Upper lobe of left lung (tissue), 6 donors: Measurements from ENCODE around the gene ERGIC1. TPM values are rescaled to one million over a fixed set of nuclear protein-coding genes. Genes with fewer than 3 reads are reported as not detected.

Source experiments
- ATAC-seq, 2 donors: fragments of 200-7000 bp; cut with Tn5 transposase; one replicate each; pipeline ENCODE4 v1.9.1; 2022; ENCODE audit warnings: mild to moderate bottlenecking in 2 of 2, moderate library complexity in 2 of 2; ENCODE audit not compliant: low FRiP score in 2 of 2
- DNase-seq, 2 donors: peaks; one replicate each; pipeline ENCODE4 v3.0.0-alpha.2; 2019 to 2020
- H3K27ac ChIP-seq, 4 donors: fragments of 200-600 bp; sonication (generic); one replicate each; pipeline ENCODE4 v1.5.1; 2016 to 2019
- H3K27me3 ChIP-seq, 4 donors: fragments of 200-600 bp; sonication (generic); one replicate each; pipeline ENCODE4 v1.5.1; 2017 to 2019
- H3K36me3 ChIP-seq, 4 donors: fragments of 200-600 bp; sonication (generic); one replicate each; pipeline ENCODE4 v1.5.1; 2016 to 2019
- H3K4me1 ChIP-seq, 4 donors: fragments of 200-600 bp; sonication (generic); one replicate each; pipeline ENCODE4 v1.5.1; 2018 to 2019
- H3K4me3 ChIP-seq, 4 donors: fragments of 200-600 bp; sonication (generic); one replicate each; pipeline ENCODE4 v1.5.1; 2017 to 2019; ENCODE audit warnings: mild to moderate bottlenecking in 2 of 4, moderate library complexity in 1 of 4
- H3K9me3 ChIP-seq, 4 donors: fragments of 200-600 bp; sonication (generic); one replicate each; pipeline ENCODE4 v1.5.1; 2018 to 2019
- CTCF ChIP-seq, 6 experiments: fragments of 450-650 bp in 4 of 6; fragments of 200-600 bp in 2 of 6; sonication (generic) in 2 of 6; IDR thresholded peaks; one replicate each; pipeline ENCODE4 v1.5.1; 2016 to 2019; ENCODE audit warnings: antibody characterized with exemption in 6 of 6
- EP300 ChIP-seq, 4 donors: sonication (generic); formaldehyde crosslinking; IDR thresholded peaks; one replicate each; pipeline ENCODE4 v1.5.1; 2017; ENCODE audit warnings: antibody characterized with exemption in 4 of 4, control low read depth in 2 of 4
- POLR2A ChIP-seq, 4 donors: fragments of 450-650 bp; IDR thresholded peaks; one replicate each; pipeline ENCODE4 v1.5.1; 2016 to 2017; ENCODE audit warnings: antibody characterized with exemption in 4 of 4, mild to moderate bottlenecking in 2 of 4
- POLR2AphosphoS5 ChIP-seq, 2 donors: sonication (generic); formaldehyde crosslinking; IDR thresholded peaks; one replicate each; pipeline ENCODE4 v1.5.1; 2017; ENCODE audit warnings: antibody characterized with exemption in 2 of 2
- WGBS, 2 donors: methylation state at CpG; one replicate each; pipeline ENCODE4 v1.1.5; 2017 to 2018; 5-methylcytosine and 5-hydroxymethylcytosine counted together
- total RNA-seq, 6 donors: library from RNA; depleted of rRNA in 4 of 6; stranded (reverse); fragments of >200 nt in 4 of 6; gene quantifications; one replicate each; pipeline versions ENCODE4 v1.1.0 to v1.2.1, GENCODE V29; 2016 to 2021
- donor health status: DM: no; HTN: no; CAD: no; lungs with moderate emphysema.
- donor health status: DM: no; HTN: yes; CAD: no; lungs with severe emphysema.

The ERGIC1 gene
- total RNA-seq, 6 donors from 2014 or later: 158 to 225 (median 173) TPM

GRCh38 chr5:172935096-172935495 is 101.0 kb downstream of the ERGIC1 start:
- no peak for DNase-seq

GRCh38 chr5:172936401-172936800 is 102.3 kb downstream of the ERGIC1 start:
- Histone ChIP-seq H3K4me1 (peaks cover 6 to 20% (median 17%) of the 10 kb centered on the region in 4 donors), H3K27me3 (no peaks in the 10 kb centered on the region), H3K4me3 (no peak overlapping the region), H3K27ac (no peak overlapping the region), H3K36me3 (peaks cover 6 to 76% (median 55%) of the 10 kb centered on the region in 4 donors), H3K9me3 (no peaks in the 10 kb centered on the region)
- no peak for DNase-seq
- ATAC-seq: no peak
- 87 to 100% methylated on average over 5 of the region's 5 CpGs for WGBS, 2 donors
- TF ChIP-seq POLR2AphosphoS5 (IDR thresholded peaks at IDR 0.05) (no peak), CTCF (IDR thresholded peaks at IDR 0.05) (no peak)

More at GRCh38 chr5:172935096-172935495, 101.0 kb downstream of the ERGIC1 start:
- ATAC-seq: no peak
- H3K27me3 ChIP-seq: no peaks in the 10 kb centered on the region
- H3K36me3 ChIP-seq: peaks cover 6 to 70% (median 54%) of the 10 kb centered on the region in 4 donors
- peaks cover 16 to 23% (median 19%) of the 10 kb centered on the region in 4 donors for H3K4me1 ChIP-seq
- no peak overlapping the region for H3K27ac ChIP-seq
- H3K9me3 ChIP-seq: no peaks in the 10 kb centered on the region
- 90 to 94% methylated on average over 14 of the region's 14 CpGs for WGBS, 2 donors
- no peak overlapping the region for H3K4me3 ChIP-seq
- TF ChIP-seq POLR2A (IDR thresholded peaks at IDR 0.05): no peak
- no peak for TF ChIP-seq CTCF (IDR thresholded peaks at IDR 0.05)
- no peak for TF ChIP-seq EP300 (IDR thresholded peaks at IDR 0.05)
- TF ChIP-seq POLR2AphosphoS5 (IDR thresholded peaks at IDR 0.05): no peak

- peaks cover 6 to 82% (median 57%) of the 10 kb centered on the region in 4 donors for H3K36me3 ChIP-seq
- H3K27me3 ChIP-seq: no peaks in the 10 kb centered on the region
- DNase-seq: no peak
- H3K27ac ChIP-seq: no peak overlapping the region
- H3K4me3 ChIP-seq: no peak overlapping the region
- H3K4me1 ChIP-seq: peaks cover 0 to 16% (median 6%) of the 10 kb centered on the region in 4 donors
- no peaks in the 10 kb centered on the region for H3K9me3 ChIP-seq
- 76 to 84% methylated on average over 6 to 10 of the region's 10 CpGs for WGBS, 2 donors
- no peak for TF ChIP-seq POLR2A (IDR thresholded peaks at IDR 0.05)
- TF ChIP-seq POLR2AphosphoS5 (IDR thresholded peaks at IDR 0.05): no peak
- TF ChIP-seq EP300 (IDR thresholded peaks at IDR 0.05): no peak
- no peak for TF ChIP-seq CTCF (IDR thresholded peaks at IDR 0.05)
- ATAC-seq: no peak
Observed at GRCh38 chr5:172939071-172939470, 105.0 kb downstream of the ERGIC1 start.

GRCh38 chr5:172939611-172940267 is 105.7 kb downstream of the ERGIC1 start:
- TF ChIP-seq CTCF (IDR thresholded peaks at IDR 0.05) (no peak), EP300 (IDR thresholded peaks at IDR 0.05) (no peak), POLR2AphosphoS5 (IDR thresholded peaks at IDR 0.05) (no peak), POLR2A (IDR thresholded peaks at IDR 0.05) (no peak)
- H3K27ac ChIP-seq: peak overlapping the region in 1 of 4 donors; percentile 32
- DNase-seq: no peak
- H3K4me3 ChIP-seq: no peak overlapping the region
- no peaks in the 10 kb centered on the region for H3K27me3 ChIP-seq
- H3K36me3 ChIP-seq: peaks cover 6 to 82% (median 56%) of the 10 kb centered on the region in 4 donors
- no peak for ATAC-seq
- H3K4me1 ChIP-seq: peaks cover 0 to 22% (median 6%) of the 10 kb centered on the region in 4 donors
- 87% methylated on average over 15 of the region's 16 CpGs for WGBS, 2 donors
- no peaks in the 10 kb centered on the region for H3K9me3 ChIP-seq
